Right hindlimb (tissue), 1 donor: ENCODE data around the gene TGFBR1.

Source experiments
- DNase-seq: peaks from one replicate; pipeline ENCODE4 v3.0.0-alpha.2; 2018

TGFBR1 gene

DNA sequence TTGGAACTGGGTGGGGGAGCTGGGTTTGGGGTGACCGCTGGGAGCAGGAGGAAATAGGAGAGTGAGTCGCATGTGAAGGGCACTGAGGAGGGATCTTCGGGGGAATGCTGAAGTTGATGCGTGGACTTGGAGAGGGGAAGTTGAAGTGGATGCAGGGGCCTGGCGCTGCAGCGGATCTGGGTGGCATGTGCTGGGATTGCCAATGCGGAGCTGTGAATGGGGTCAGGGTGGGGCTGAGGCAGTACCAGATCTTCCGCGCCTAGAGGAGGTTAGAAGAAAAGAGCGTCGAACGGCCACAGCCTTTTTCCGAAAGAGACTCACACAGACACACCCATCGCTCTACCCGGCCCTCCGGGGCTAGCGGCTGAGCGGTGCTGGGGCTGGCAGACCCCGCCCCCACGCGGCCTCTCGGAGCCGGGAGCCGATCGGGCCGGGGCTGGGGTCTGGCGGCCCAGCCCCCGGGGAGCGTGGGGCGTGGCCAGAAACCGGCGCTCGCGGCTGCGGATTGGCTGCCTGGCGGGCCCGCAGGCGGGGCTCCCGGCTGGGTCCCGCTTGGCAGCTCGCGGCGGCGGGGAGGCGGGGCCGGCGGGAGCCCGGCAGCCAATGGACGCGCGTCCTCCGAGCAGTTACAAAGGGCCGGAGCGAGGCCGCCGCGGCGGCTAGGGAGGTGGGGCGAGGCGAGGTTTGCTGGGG is at the start of gene TGFBR1:
TSS of gene TGFBR1 (plus strand) at position 655 of the 693 bp plus-strand sequence. CDS start 93 bp downstream, outside the sequence.
- DNase-seq: peak; percentile 97

DNA sequence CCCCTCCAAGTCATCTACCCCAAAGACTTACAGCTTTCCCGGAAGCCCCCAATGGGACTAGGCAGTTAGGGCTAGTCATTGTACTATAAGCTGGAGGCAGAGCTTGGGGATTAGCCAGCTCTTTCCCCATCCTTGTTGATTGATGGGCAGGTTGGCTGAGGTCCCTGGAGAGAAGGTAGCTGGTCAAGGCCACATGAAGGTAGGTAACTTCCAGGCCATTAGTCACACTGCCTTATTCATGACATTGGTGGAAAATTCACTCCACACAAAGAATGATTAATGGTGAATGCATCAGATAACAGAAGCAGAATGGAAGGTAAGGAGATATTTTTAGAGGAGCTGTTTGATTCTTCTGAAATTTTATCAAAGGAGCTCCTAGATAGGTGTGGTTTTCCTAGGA is 49.5 kb upstream of the TGFBR1 start:
- DNase-seq: no peak

DNA sequence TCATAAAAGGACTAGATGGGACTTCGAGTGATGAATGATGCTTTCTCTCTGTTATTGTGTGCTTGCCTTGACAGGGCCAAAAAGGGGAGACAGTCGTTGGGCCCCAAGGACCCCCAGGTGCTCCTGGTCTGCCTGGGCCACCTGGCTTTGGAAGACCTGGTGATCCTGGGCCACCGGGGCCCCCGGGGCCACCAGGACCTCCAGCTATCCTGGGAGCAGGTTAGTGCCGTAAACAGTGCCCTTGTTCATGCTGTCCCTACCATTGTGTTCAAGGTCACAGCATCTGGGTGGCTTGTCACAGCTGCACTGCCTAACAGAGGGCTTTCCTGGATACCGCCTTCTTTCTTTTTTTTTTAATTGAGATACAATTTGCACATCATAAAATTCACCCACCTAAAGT is 48.7 kb upstream of the TGFBR1 start:
- DNase-seq: no peak

DNA sequence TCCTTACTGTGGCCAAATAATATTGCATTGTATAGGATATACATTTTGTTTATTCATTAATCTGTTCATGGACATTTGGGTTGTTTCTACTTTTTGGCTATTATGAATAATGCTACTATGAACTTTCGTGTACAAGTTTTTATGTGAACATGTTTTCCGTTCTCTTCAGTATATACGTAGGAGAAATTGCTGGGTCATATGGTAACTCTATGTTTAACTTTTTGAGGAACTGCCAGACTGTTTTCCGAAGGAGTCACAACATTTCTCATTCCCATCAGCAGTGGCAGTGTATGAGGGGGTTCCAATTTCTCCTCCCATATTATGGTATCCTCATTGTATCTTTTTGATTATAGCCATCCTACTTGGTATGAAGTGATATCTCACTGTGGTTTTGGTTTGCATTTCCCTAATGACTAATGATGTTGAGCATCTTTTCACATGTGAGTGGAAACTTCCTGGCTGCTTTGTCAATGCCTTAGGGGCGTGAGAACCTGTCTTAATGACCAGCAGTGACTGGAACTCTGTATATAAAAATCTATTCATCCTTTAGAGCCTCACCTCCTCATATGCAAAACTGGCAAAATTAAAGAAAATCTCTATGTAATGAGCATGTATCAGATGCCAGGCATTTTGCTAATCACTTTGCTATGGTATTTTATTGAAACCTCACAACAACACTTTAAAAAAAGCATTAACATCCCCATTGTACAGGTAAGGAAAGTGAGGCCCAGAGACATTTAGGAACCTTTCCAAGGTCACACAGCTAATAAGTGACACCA is 47.8 kb upstream of the TGFBR1 start:
- no peak for DNase-seq

DNA sequence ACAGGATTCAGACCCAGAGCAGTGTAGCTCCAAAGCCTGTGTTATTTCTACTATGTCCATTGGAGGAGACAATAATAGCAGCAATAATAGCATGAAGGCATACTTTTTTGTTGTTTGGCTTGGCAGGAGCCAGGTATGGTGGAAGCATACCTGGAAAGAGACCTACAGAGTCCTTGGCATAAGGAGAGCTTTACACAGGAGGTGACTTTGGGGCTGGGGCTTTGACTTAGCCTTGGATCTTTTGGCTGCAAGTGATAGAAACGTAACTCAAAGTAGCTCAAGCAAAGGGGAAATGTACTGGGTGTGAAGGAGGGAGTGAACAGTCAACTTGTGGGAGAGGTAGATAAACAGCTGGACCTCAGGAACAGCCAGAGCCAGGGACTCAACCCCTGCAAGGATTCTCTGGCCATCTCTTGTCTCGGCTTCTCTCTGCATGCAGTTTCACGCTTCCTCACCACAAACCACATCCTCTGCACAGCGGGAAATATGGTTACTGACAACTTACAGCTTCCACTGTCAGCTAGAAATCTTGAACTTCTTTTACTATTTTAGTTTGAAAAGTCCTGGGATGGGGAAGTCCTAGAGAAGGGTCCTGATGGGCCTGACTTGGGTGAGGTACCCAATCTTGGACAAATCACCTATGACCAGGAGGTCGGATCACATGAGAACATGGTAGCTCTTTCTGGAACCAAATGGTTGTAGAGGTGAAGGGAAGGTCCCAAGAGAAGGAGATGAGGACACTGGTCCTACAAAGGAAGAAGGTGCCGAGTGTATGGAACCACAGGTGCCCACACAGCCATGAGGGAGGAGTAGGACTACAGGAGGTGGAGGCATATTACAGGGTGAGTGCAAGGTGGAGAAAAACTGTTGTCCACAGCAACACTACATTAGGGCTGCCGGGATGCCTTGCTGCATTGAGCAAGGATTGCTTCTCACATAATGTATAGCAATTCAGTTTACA is 47.0 kb upstream of the TGFBR1 start:
- DNase-seq: no peak

DNA sequence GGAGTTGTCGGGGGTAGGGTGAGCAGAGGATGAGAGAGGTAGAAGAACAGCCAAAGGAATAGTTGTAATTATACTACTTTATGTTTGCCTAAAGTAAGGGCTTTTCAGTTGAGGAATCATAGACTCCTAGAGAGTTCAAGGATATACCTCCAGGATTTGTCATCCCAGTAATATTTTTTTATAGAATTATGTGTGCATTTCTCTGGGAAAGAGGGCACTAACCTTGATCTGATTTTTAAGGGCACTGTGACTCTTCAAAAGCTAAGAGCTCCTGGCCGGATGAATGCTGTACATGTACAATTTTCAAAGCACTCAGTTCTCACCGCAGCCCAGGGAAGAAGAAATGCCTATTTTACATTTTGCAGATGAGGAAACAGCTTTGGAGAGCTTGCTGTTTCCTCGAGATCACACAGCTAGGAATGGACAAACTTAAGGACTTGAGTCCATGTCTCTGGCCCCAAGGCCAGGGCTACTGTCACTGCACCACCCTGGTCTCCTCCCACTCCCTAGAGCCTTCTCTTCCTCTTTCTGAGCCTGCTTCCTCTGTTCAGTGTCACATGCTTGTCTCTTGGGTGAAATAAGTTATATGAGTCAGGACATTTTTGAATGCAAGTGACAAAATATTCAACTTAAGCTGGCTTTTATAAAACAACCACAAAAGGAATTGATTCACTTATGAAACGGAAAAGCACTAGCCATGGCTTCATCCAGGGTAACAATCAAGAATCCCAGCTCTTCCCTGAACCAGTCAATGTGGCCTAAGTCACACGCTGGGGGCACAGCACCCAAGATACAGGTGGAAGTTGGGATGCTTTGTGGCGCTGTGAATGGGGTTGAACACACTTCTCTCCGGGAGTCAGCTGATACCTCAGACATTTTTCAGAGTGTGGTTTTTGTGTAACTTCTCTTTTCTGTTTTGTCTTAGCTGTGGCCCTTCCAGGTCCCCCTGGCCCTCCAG is 45.7 kb upstream of the TGFBR1 start:
- no peak for DNase-seq

DNA sequence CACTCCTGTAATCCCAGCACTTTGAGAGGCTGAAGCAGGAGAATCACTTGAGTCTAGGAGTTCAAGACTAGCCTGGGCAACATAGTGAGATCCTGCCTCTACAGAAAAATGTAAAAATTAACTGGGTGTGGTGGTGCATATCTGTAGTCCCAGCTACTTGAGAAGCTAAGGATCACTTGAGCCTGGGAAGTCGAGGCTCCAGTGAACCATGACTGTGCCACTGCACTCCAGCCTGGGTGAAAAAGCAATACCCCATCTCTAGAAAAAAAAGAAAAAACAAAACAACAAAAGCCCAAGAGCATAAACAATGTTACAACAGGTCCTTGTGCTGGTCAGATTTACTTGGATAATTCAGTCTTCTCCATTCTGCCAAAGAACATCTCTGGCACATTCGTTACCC is 44.3 kb upstream of the TGFBR1 start:
- DNase-seq: no peak

DNA sequence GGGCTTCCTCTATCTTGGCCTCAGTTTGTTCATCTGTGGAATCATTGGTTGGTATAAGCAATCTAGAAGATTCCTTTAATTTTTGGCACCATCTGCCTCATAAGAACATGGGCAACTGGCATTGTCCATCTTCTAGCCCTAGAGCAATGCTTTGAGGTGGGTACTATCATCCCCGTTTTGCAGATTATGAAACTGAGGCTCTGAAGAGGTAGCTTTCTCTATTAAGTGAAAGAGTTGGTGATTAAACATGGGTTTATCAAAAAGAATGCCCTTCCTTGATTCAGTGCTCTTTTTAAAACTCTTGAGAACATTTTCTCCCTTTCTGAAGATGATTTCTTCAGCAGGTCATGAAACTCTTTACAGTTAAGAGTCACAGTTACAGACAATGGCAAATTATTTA is 42.4 kb upstream of the TGFBR1 start:
- DNase-seq: no peak

DNA sequence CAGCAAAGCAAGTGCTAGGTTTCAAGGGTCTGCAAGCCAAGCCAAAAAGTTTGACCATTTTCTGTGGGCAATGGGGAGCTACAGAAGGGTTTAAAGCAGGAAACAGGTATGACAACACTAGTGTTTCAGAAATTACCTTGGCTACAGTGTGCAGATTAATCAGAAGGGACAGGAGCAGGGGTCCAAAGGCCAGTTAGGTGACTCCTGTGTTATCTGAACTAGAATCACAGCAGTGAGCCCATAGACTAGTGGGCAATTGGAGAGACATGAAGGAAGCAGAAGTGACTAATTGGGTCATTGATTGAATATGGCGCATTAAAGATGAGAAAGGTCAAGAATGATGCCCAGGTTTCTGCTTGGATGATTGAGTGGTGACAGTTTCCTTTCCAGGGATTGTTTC is 41.4 kb upstream of the TGFBR1 start:
- no peak for DNase-seq

DNA sequence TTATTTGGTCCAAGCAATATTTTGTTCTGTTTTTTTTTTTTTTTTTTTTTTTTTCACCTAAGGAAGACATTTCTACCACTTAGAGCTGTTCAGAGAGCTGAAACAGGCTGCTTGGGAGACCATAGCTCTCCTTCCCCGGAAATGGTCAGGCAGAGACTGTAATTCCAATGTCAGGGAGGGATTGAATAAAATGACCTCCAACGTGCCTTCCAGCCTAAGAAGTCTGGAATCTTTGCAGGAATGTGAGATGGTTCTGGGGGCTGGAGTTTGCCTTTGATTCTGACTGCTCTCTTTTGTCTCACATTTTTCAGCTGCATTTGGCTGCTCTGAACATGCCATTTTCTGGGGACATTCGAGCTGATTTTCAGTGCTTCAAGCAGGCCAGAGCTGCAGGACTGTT is 38.3 kb upstream of the TGFBR1 start:
- DNase-seq: no peak

DNA sequence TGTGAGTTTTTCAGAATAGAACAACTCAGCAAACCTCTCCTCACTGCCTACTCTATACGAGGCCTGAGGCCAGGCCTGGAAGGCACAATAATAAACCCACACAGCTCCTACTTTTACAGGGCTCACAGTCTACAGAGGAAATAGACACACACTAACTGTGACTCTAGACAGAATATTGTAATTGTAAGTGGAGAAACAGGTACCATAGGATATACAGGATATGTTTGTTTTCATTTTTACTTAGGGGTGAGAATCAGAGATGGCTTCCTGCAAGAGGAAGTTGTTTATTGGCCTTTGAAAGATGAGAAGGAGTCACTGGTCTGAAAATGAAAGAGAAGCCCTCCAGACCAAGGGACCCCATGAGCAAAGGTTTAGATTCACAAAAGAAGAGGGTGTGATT is 35.8 kb upstream of the TGFBR1 start:
- DNase-seq: no peak

DNA sequence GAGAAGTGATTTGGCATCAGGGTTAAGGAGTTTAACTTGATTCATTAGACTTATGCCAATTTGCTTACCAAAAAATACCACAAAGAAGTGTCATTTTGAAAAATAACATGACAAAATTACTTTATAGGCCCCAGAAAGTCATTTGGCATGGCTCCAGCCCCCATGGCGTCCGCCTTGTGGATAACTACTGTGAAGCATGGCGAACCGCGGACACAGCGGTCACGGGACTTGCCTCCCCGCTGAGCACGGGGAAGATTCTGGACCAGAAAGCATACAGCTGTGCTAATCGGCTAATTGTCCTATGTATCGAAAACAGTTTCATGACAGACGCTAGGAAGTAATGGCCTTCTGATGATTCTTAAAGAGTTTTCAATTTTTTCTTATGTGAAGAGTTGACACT is 35.4 kb upstream of the TGFBR1 start:
- DNase-seq: no peak

DNA sequence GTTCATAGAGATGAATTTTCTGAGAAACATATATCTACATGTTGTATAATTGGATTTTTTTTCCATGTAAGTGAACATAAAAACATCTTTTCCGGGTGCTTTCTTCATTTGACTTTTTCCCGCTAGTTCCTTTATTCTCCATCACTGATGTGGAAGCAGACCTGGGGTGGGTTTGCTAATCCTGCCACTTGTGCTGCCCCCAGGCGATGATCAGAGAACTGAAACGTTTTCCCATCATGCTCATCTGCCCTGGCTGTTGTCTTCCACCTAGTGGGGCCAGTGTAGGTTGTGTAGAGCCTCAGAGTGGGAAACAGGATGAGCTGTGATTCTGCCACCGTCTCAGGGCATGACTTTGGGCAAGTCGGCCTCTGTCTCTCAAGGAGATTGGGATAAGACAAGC is 34.2 kb upstream of the TGFBR1 start:
- DNase-seq: no peak

DNA sequence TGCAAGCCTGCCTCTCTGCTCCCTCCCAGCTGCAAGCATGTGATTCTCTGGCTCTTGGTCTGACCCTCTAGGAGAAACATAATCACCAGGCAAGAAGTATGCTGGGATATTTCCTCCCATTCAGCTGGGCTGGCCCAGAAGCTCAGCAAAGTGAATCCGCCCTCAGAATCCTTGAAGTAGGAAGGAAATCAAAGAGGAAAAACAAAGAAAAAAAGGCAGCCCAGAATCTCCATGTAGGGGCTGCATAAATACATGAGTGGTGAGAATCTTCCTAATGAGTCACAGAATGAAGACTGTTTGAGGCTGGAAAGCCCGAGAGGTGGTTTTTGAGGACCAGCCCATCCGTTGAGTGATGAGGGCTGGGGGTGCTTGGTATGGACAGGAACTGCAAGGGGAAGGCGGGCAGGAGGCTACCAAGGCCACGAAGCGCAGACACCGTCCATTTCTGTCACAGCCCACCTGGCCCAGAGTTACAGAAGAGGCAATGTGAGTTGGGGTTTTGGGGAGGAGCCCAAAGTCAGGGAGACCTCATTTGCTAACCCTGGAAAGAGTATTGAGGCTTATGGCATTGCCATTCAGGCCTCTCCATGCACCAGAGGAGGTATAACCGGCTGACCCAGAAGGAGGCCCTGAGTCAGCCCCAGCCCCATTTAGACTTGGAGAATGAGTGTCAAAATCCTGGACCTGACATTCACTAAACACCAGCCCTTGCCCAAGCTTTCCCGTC is 33.4 kb upstream of the TGFBR1 start:
- no peak for DNase-seq

DNA sequence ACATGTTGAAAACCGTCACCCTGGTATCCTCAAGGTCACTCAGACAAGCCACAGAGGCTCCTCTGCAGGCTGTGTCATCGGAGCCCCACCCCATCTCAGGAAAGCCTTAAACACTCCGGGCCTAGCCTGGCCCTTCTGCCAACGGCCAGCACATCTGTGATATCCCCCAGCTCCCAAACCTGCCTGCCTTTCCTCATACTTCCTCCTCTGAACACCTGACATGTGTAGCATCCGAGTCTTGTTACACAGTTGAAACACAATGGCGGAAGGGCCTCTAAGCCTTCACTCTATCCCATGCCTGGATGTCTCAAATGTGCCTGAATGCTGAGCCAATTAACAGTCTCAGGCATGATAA is 32.9 kb upstream of the TGFBR1 start:
- DNase-seq: no peak

DNA sequence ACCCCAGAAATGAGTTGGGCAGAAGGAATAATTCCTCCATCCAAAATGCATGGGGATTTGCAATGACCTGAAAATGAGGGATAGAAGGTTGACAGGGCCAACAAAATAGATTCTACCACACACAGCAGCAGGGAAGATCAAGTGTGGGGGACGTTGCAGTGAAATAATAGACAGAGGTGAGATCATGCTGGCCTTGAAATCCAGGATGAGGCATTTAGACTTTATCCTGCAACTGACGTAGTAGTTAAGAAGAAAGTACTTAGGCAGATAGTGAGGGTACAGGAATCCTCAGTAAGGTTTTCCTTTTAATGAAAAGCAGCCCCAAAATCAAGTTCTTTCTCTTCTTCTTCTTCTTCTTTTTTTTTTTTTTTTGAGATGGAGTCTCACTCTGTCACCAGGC is 31.6 kb upstream of the TGFBR1 start:
- no peak for DNase-seq

DNA sequence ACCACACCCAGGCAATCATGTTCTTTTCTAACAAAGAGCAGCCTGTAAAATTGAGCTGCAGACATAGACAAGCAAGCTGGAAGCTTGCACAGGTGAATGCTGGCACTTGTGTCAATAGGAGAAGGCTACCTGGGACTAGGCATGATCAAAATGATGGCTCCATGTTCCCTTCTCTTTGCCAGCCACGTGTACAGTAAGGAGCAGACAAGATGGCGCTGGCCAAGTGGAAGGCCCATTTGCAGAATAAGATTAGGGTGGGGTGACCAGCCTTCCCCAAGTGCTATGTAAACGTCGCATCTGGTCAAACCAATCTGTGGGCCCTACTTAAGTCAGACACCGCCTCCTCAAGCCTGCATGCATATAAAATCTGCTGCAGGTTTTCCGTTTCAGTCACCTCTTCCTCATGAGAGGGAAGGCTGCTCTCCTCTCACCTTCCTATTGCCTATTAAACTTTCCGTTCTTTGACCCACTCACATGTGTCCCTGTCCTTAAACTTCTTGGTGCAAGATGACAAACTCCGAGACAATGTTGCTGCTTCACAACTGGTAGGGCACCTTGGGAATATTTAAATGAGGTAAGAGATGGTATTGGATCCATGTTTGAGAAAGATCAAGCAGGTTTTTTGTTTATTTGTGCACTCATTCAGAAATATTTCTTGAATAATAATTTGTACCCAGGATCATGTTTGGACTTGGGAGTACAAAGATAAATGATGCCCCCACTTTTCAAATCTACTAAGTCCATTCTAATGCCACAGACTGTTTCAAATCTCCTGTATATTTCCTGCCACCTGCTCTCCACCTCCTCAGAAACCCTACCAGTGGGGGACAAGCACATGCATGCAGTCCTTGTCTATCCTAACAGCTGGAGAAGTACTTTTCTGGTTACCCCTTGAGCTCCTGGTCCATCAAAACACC is 30.7 kb upstream of the TGFBR1 start:
- DNase-seq: no peak

DNA sequence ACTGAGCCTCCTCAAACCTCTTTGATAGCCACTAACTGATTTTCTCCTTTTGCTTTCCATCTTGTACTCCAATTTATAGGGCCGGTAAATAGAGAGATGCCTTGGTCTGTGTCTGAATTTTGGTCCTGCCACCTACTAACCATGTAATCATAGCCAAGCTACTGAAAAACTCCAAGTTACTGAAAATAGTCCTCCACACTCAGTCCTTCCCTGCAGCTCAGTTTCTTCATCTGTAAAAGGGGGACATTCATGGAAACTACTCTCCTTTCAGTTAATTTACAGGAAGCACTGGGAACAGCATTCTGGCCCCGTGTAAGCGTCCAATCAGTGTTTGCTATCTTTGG is 30.0 kb upstream of the TGFBR1 start:
- DNase-seq: no peak

DNA sequence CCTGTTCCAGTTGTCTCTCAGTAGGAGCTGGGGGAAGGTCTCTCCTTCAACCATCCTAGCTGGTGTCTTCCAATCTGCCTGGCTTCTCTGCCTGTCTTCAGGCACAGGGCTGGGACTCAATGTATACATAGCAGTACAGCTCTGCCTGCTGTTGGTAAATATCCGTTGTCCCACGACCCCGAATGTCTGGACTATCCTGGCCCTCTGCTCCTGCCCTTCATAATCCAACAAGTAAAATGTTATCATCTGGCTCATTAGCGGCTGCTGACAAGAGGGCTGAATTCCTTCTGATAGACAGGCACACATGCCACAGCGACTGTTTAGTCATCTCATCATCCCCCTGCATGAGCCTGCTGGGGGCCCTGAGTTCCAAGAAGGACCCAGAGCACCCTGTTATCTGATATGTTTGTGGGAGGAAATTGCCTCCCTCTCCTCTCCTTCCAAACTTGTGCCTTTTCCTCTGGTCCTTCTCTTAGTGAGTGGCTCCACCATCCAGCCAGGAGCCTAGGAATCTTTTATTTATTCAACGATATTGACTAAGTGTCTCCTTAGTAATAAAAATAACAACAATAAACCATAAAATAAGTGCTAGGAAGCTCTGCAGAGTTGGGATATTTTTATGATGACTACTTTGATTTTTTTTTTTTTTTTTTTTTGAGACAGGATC is 29.5 kb upstream of the TGFBR1 start:
- peak; percentile 37 for DNase-seq

DNA sequence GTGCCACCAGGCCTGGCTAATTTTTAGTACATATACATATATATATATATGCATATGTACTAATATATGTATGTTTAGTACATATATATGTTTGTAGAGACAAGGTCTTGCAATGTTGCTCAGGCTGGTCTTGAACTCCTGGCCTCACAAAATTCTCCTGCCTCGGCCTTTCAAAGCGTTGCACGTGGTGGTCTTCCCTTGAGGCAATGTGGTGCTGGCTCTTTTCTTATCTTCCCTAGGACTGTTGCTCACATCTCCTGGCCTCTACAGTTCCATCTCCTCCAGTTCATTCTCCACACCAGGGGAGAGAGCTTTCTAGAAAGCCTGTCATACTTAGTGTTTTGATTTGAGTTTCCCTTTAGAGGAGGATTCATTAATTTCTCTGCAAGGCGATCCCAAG is 28.9 kb upstream of the TGFBR1 start:
- no peak for DNase-seq
